ENCODE measurements around the gene CYP46A1.
"Not testable (repeated sequence)": the region's sequence is repeated elsewhere in the genome, so short reads cannot be mapped to it uniquely, and the experiment has no call there.

Gene CYP46A1

GRCh38 chr14:99758872-99759545 is 74.9 kb downstream of the CYP46A1 start:
- no peak for FAIRE-seq
- TF ChIP-seq PAX5 (IDR thresholded peaks at IDR 0.05; ENCODE audit: insufficient read depth, low read length, severe bottlenecking), result no peak
- TF ChIP-seq SPI1 (IDR thresholded peaks at IDR 0.05; ENCODE audit: low read depth, low read length), result no peak
- TF ChIP-seq POU2F2 (IDR thresholded peaks at IDR 0.05; ENCODE audit: low read depth, low read length), result no peak
- no peak for TF ChIP-seq POLR2AphosphoS5 (IDR thresholded peaks at IDR 0.05; ENCODE audit: low read depth, low read length)
- TF ChIP-seq POLR2A (IDR thresholded peaks at IDR 0.05; ENCODE audit: low read depth, low read length), result no peak
- no peak for DNase-seq (ENCODE audit: insufficient read length, low spot score)

DNA sequence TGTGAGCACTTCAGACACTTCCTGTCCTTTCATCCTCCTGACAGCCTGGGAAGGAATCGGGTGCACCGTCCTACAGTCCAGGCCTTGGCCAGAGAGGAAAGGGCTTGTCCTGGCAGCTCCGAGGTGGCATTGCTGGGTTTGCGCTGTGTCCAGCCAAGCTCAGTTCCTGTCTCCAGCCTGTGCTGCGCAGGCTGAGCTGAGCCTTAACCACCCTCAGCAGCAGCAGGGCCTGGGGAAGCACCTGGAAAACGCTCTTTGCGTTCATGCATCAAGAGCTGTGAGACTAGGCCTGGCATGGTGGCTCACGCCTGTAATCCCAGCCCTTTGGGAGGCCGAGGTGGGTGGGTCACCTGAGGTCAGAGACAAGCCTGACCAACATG is 75.4 kb downstream of the CYP46A1 start:
- no peak for TF ChIP-seq PAX5 (IDR thresholded peaks at IDR 0.05; ENCODE audit: insufficient read depth, low read length, severe bottlenecking)
- no peak for TF ChIP-seq TAF1 (IDR thresholded peaks at IDR 0.05; ENCODE audit: low read depth, low read length)
- TF ChIP-seq POLR2A (IDR thresholded peaks at IDR 0.05; ENCODE audit: low read depth, low read length), result no peak
- no peak for TF ChIP-seq SPI1 (IDR thresholded peaks at IDR 0.05; ENCODE audit: low read depth, low read length)
- no peak for TF ChIP-seq POU2F2 (IDR thresholded peaks at IDR 0.05; ENCODE audit: low read depth, low read length)
- no peak for TF ChIP-seq POLR2AphosphoS5 (IDR thresholded peaks at IDR 0.05; ENCODE audit: low read depth, low read length)

GRCh38 chr14:99760817-99761216 is 76.7 kb downstream of the CYP46A1 start:
- no peak for FAIRE-seq
- TF ChIP-seq TAF1 (IDR thresholded peaks at IDR 0.05; ENCODE audit: low read depth, low read length), result no peak
- no peak for TF ChIP-seq POLR2AphosphoS5 (IDR thresholded peaks at IDR 0.05; ENCODE audit: low read depth, low read length)
- TF ChIP-seq POU2F2 (IDR thresholded peaks at IDR 0.05; ENCODE audit: low read depth, low read length), result no peak
- no peak for TF ChIP-seq POLR2A (IDR thresholded peaks at IDR 0.05; ENCODE audit: low read depth, low read length)
- no peak for TF ChIP-seq SPI1 (IDR thresholded peaks at IDR 0.05; ENCODE audit: low read depth, low read length)
- no peak for TF ChIP-seq PAX5 (IDR thresholded peaks at IDR 0.05; ENCODE audit: insufficient read depth, low read length, severe bottlenecking)
- DNase-seq (ENCODE audit: insufficient read length, low spot score), result no peak

More for the DNA sequence above, 75.4 kb downstream of the CYP46A1 start:
- DNase-seq (ENCODE audit: insufficient read length, low spot score) (no peak), FAIRE-seq (no peak)

DNA sequence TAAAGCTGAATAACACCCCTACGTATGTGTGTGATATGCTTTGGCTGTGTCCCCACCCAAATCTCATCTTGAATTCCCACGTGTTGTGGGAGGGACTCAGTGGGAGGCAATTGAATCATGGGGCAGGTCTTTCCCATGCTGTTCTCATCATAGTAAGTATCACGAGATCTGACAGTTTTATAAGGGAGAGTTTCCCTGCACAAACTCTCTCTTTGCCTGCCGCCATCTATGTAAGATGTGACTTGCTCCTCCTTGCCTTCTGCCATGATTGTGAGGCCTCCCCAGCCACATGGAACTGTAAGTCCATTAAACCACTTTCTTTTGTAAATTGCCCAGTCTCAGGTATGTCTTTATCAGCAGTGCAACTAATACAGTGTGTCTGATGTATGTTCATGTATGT is 78.8 kb downstream of the CYP46A1 start:
- FAIRE-seq; DNase-seq (ENCODE audit: insufficient read length, low spot score): not testable (repeated sequence)

DNA sequence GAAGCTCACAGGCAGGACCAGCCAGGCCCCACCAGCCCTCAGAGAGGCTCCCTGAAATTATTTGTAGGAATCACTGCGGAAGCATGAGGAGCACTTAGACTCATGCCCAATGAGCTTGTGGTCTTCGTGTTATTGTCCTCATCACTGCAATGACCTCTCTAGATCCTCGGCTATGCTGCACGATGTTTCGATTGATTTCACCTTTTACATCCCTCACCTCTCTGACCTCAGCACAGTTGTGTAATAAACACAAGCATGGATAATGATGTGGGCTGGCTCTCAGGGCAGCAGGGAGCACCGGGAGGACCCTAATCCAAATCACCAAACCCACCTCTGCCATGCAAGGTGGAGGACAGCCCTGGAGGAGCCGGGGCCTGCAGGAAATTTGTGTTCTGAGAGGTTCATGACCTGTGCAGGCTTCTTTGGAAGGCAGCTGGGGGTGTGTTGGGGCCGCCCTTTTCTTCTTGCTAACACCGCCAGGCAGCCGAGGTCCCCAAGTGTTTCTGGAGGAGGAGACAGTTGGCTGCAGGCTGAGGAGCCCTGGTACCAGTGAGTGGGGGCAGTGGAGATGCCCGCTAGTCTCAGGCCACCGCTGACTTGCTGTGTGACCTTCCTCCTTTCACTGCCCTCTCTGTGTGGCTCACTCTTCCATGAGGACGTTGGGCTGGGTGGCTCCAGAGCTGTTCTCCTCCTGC is 79.6 kb downstream of the CYP46A1 start:
- DNase-seq (ENCODE audit: insufficient read length, low spot score) (no peak), FAIRE-seq (no peak)
- TF ChIP-seq SPI1 (IDR thresholded peaks at IDR 0.05; ENCODE audit: low read depth, low read length) (no peak), TAF1 (IDR thresholded peaks at IDR 0.05; ENCODE audit: low read depth, low read length) (no peak), PAX5 (IDR thresholded peaks at IDR 0.05; ENCODE audit: insufficient read depth, low read length, severe bottlenecking) (no peak)

DNA sequence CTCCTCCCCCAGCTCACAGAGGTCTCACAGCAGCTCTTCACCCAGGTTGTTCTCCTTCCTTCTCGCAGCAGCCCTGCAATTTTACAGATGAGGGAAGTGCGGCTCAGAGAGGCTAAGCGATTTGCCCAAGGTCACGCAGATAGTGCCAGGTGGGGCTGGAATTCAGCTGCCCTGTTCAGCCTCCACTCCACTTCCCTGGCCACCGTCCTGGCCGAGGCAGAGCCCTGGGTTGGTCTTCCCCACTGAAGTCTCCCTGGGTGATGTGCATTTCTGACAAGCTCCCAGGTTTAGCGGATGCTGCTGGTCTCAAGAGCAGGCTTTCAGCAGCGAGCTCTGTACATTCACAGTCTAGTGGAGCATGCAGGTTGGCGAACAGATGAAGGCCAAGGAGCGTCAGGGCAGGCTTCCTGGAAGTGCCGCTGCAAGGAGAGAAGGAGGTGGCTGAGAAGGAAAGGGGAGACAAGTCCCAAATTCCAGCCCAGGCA is 80.2 kb downstream of the CYP46A1 start:
- TF ChIP-seq PAX5 (IDR thresholded peaks at IDR 0.05; ENCODE audit: insufficient read depth, low read length, severe bottlenecking) (no peak), POLR2AphosphoS5 (IDR thresholded peaks at IDR 0.05; ENCODE audit: low read depth, low read length) (no peak), POLR2A (IDR thresholded peaks at IDR 0.05; ENCODE audit: low read depth, low read length) (no peak), TAF1 (IDR thresholded peaks at IDR 0.05; ENCODE audit: low read depth, low read length) (no peak), POU2F2 (IDR thresholded peaks at IDR 0.05; ENCODE audit: low read depth, low read length) (no peak)
- FAIRE-seq (no peak), DNase-seq (ENCODE audit: insufficient read length, low spot score) (no peak)

DNA sequence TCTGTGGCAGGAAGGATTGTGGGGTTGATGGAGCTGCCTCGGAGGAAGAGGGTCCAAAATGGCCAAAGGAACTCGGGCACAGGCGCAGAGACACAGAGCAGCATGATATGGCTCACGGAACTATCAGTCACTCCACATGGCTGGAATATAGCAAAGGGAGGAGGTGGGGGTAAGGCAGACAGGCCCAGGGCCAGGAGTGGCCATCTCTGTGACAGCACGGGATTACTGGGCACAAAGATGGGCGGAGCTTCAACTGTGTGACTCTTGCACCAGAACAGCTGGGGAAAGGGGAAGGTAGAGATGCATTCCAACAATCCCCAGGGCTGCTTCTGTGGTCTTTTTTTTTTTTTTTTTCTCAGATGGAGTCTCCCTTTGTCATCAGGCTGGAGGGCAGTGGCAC is 84.3 kb downstream of the CYP46A1 start:
- FAIRE-seq (no peak), DNase-seq (ENCODE audit: insufficient read length, low spot score) (no peak)
- no peak for TF ChIP-seq SPI1 (IDR thresholded peaks at IDR 0.05; ENCODE audit: low read depth, low read length)
- no peak for TF ChIP-seq PAX5 (IDR thresholded peaks at IDR 0.05; ENCODE audit: insufficient read depth, low read length, severe bottlenecking)
- no peak for TF ChIP-seq POLR2A (IDR thresholded peaks at IDR 0.05; ENCODE audit: low read depth, low read length)

DNA sequence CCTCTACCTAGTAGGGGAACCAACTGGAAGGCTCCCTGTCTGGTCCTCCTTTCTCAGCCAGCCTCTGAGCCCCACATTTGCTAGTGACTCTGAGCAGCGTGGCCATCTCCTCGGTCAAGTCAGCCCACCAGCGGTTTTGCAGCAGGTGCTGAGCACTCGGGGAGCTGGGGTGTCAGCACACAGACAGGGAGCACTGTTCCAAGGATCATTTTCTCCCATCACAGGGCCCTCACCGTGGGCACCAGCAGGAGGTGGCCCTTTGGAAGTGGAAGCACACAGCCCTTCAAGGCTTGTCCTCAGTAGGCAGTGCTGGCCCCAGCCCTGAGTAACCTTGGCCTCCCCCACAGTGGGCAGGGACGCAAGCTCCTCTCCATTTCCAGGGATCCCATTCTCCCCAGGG is 85.0 kb downstream of the CYP46A1 start:
- FAIRE-seq, result no peak
- TF ChIP-seq POLR2A (IDR thresholded peaks at IDR 0.05; ENCODE audit: low read depth, low read length) (no peak), PAX5 (IDR thresholded peaks at IDR 0.05; ENCODE audit: insufficient read depth, low read length, severe bottlenecking) (no peak), SPI1 (IDR thresholded peaks at IDR 0.05; ENCODE audit: low read depth, low read length) (no peak), POU2F2 (IDR thresholded peaks at IDR 0.05; ENCODE audit: low read depth, low read length) (no peak), POLR2AphosphoS5 (IDR thresholded peaks at IDR 0.05; ENCODE audit: low read depth, low read length) (no peak), TAF1 (IDR thresholded peaks at IDR 0.05; ENCODE audit: low read depth, low read length) (no peak)

GRCh38 chr14:99769799-99770198 is 85.7 kb downstream of the CYP46A1 start:
- DNase-seq (ENCODE audit: insufficient read length, low spot score) (no peak), FAIRE-seq (no peak)
- TF ChIP-seq POLR2A (IDR thresholded peaks at IDR 0.05; ENCODE audit: low read depth, low read length) (no peak), POLR2AphosphoS5 (IDR thresholded peaks at IDR 0.05; ENCODE audit: low read depth, low read length) (no peak), PAX5 (IDR thresholded peaks at IDR 0.05; ENCODE audit: insufficient read depth, low read length, severe bottlenecking) (no peak), POU2F2 (IDR thresholded peaks at IDR 0.05; ENCODE audit: low read depth, low read length) (no peak), TAF1 (IDR thresholded peaks at IDR 0.05; ENCODE audit: low read depth, low read length) (no peak), SPI1 (IDR thresholded peaks at IDR 0.05; ENCODE audit: low read depth, low read length) (no peak)

More for the DNA sequence above, 85.0 kb downstream of the CYP46A1 start:
- no peak for DNase-seq (ENCODE audit: insufficient read length, low spot score)
